Measurements from ENCODE around the gene RNF20.
"Not testable (repeated sequence)": the region's sequence is repeated elsewhere in the genome, so short reads cannot be mapped to it uniquely, and the experiment has no call there.

Gene RNF20

DNA sequence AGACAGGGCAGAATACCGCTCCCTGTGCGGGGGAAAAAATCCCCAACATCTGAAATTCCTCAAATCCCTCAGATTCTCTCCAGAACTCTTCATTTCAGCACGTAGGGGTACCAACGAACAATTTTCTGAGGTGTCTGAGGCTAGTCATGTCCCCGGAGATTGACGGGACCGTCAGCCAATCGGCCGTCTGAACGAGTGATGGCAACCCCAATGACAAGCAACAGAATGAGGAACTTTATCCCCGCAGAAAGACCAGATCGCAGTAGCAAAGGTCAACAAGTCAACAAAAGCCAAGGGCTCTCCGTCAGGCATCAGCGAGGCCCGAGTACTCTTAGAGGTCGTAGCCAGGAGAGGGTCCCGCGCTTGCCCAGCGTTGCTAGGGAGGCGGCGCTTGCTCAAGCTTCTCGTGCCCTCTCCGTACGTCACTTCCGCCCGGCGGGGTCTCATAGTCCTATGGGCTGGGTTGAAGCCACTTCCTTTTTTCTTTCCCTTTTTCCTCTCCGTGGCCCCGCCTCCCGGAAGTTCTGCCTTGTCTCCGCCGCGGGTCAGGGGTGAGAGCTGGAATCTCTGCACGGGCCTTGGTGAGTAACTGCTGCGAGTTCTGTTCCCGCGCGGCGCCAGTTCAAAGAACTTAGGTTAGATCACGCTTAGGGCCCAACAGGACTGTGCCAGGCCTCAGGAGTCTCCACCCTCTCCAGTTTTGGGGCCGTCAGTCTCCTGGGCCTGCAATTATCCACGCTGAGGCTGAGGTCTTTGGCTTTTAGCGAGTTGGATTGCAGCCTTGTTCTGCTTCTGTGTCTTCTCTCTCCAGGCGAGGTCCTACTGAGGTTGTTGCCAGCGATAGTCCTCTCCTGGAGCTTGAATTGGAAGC lies at the start of gene RNF20:
Gene RNF20, plus strand, starts transcription at position 520 of the 871 bp plus-strand sequence. CDS start 1,571 bp downstream, outside the sequence.
- DNase-seq (ENCODE audit: low spot score) = peak; percentile 87

DNA sequence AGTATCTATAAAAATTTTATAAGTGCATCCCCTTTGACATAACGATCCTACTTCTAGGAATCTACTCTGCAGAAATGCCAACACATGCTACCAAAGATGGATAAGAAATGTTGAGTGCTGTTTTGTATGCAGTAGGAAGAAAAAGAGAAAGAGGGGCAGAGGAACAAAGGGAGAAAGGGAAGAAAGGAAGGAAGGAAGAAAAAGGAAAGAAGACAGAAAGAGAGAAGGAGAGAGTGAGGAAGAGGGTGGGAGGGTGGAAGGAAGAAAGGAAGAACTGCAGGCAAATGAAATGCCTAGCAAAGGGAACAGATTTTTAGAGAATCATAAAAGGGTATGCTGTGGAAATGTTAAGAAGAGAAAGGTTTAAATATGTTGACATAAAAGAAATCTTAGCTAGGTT lies 49.6 kb upstream of the RNF20 start:
- no peak for DNase-seq (ENCODE audit: low spot score)

- DNase-seq (ENCODE audit: low spot score) = peak; percentile 45
Observed at GRCh38 chr9:101485924-101486692, 47.5 kb upstream of the RNF20 start.

DNA sequence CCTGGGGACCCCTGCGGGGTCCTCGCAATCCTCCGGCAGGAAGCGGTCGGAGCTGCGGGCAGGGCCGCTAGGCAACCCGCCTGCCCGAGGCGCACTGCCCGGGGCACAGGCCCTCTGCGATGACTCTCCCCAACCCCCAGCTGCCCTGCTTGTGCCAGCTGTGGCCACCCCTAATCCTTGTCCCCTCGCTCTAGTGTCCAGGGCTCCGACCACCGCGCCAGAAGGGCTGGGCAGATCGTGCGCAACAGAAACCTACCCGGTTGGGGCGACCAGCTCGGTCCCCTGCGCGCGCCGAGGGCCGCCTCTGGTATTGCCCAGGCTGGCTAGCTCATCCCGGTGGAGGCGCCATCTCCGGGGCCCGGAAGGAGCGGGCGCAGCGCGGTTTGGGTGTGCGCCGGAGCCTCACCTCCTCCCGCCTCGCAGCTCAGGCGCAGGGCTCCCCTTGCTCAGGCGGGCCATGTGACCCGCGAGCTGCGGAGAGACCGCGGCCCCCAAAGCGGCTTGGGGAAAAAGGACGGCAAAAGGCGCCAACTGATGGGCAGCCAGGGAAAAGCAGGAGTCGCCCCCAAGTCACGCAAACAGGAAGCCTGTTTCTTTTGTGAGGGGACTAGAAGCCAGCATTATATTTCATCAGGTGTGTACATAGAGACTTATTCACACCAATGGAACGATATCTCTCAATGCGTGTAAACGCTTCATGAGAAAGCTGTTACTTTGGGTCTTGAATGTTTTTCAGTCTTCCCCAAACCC lies 46.8 kb upstream of the RNF20 start:
- peak; percentile 51 for DNase-seq (ENCODE audit: low spot score)

GRCh38 chr9:101487443-101487840 lies 46.2 kb upstream of the RNF20 start:
- DNase-seq (ENCODE audit: low spot score) = peak; percentile 14

DNA sequence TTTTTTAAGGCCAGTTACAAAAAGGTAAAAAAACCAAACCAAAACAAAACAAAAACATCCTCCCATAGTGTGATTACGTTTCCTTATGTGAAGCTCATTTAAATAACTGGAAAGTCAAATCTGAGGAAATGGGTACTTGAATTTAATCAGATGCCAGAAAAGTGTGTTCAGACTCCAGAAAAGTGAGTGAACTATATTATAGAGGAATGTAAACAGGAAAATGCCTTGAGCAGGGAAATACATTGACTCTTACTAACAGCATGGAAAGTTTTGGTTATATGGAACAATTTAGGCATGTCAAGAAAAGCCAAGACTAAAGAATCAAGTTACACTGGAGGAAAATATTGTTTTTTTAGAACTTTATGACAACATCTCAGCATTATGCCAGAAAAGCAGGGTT lies 37.8 kb upstream of the RNF20 start:
- no peak for DNase-seq (ENCODE audit: low spot score)

- no peak for DNase-seq (ENCODE audit: low spot score)
Observed at GRCh38 chr9:101498323-101498722, 35.3 kb upstream of the RNF20 start.

DNA sequence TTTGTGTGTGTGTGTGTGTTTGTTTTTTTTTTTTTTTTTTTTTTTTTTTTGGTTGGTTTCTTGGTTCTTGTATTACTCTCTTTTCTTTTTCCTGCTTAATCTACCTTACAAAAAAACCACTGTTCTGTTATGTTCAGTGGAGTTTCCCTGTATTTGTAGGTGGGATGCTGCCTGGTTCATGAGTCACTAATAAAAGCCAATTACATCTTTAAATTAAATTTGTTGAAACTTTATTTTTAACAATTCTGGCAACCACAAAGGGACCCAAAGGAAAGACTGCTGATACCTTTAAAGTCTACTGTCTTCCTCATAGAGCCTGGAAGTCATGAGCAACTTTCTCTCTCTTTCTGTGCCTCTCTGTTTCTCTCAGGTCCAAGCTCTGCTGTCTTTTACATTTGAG lies 29.5 kb upstream of the RNF20 start:
- DNase-seq (ENCODE audit: low spot score) = no peak

DNA sequence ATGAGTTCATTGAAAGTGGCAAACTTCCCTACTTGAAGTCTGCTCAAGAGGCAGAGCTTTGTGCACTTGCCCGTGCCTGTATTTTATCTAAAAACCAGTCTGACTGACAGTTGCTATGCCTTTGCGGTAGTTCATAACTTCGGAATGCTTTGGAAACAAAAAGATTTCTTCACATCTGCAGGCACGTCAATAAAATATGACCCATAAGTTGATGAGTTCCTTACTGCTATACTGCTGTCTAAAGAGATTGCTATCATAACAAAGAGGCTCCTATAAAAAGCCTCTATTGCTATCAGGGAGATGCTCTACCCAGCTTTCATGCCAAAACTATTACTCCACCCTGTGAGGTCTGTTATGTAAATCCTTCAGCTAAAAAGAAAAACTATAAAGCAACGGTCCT lies 25.4 kb upstream of the RNF20 start:
- no peak for DNase-seq (ENCODE audit: low spot score)

DNA sequence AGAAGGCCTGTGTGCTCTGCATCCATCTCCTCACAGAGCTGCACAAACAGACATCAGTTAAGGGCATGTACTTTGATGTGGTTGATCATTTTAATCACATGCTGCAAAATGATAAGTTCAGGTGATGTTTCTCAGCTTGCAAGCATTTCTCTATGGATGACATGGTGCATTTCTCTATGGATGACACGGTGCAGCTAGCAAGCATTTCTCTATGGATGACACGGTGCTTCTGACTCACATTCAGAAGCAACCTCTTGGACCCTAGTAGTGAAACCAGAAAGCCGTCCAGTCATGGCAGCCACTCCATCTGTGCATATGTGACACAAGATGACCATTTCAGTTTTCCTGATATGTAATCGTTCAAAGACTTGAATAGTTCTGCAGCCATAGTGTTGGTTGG lies 24.1 kb upstream of the RNF20 start:
- DNase-seq (ENCODE audit: low spot score) = no peak

- DNase-seq (ENCODE audit: low spot score) = no peak
Observed at GRCh38 chr9:101510459-101510858, 23.2 kb upstream of the RNF20 start.

GRCh38 chr9:101511009-101511408 lies 22.6 kb upstream of the RNF20 start:
- DNase-seq (ENCODE audit: low spot score) = no peak

- no peak for DNase-seq (ENCODE audit: low spot score)
Observed at GRCh38 chr9:101512116-101512515, 21.5 kb upstream of the RNF20 start.

DNA sequence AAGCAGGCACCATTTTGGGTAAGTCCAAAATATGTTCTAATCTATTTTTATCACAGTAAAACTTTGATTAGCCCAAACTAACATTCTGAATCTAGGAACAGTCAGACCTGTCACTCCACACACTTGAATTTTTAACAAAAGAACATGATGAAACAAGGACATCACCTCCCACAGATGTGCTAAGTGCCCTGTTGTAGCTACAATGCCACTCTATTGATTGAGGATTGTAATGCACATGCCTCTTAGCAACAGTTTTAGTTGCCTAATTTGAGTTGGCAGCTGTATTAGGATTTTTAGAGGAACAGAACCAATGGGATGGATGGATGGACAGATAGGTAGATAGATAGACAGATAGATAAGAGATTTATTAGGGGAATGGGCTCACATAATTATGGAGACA lies 20.3 kb upstream of the RNF20 start:
- no peak for DNase-seq (ENCODE audit: low spot score)

DNA sequence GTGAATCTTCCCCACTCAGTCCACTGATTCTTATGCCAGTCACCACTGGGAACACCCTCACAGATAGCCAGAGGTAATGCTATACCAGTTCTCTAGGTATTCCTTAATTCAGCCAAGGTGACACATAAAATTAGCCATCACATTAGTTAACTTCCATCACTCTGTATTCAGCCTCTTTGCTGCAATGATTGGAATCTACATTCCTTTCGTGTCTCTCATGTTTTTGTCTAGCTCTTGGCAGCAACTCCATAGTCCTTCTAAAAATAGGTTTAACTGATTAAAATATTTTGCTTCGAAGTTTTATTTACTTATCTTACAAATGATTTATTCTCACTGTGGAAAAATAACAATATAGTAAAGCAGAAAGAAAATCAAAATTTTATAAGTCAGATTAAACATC lies 19.6 kb upstream of the RNF20 start:
- DNase-seq (ENCODE audit: low spot score) = no peak

DNA sequence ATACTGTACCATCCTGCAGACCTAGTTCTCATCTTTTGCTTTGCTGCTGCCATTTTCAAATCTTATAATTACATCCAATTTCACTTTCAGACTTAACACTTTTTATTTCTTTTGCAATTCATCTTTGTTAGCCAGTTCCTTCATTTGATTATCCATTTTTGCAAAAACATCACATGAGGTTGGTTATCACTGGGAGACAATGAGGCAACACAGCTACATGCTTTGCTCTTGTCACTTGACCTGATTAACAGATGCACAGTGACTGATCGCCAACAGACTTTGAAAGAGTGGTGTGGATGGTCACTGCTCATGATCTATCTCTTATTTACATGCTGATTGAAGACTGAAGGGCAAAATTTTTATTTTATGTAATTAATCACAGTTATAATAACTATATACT lies 17.0 kb upstream of the RNF20 start:
- no peak for DNase-seq (ENCODE audit: low spot score)

DNA sequence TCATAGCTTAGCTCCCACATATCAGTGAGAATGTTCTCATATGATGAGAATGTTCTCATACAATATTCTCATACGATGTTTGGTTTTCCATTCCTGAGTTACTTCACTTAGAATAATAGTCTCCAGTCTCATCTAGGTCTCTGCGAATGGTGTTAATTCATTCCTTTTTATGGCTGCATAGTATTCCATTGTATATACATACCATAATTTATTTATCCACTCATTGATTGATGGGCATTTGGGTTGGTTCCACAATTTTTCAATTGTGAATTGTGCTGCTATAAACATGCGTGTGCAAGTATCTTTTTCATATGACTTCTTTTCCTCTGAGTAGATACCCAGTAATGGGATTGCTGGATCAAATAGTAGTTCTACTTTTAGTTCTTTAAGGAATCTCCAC lies 15.2 kb upstream of the RNF20 start:
- DNase-seq (ENCODE audit: low spot score) = not testable (repeated sequence)

- DNase-seq (ENCODE audit: low spot score) = no peak
Observed at GRCh38 chr9:101524371-101524770, 9.3 kb upstream of the RNF20 start.

DNA sequence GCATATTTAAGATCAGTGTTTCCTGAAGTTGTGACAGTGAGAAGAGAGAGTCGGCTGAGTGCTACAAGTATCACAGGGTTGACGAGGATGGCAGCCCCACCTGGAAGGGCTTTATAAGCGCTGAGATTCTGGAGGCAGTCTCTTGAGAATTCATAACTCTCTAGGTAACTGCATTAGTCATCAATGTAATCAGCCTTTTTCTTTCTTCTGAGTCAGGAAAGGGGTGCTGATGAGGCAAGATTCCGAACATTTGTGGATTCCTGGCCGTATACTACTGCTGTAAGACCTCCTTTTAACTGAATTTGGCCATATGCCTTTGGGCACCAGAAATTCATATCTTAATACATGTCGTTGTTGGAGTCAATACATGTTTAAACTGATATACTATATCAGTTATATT lies 6.6 kb upstream of the RNF20 start:
- no peak for DNase-seq (ENCODE audit: low spot score)

- DNase-seq (ENCODE audit: low spot score) = no peak
Observed at GRCh38 chr9:101528015-101528414, 5.6 kb upstream of the RNF20 start.

DNA sequence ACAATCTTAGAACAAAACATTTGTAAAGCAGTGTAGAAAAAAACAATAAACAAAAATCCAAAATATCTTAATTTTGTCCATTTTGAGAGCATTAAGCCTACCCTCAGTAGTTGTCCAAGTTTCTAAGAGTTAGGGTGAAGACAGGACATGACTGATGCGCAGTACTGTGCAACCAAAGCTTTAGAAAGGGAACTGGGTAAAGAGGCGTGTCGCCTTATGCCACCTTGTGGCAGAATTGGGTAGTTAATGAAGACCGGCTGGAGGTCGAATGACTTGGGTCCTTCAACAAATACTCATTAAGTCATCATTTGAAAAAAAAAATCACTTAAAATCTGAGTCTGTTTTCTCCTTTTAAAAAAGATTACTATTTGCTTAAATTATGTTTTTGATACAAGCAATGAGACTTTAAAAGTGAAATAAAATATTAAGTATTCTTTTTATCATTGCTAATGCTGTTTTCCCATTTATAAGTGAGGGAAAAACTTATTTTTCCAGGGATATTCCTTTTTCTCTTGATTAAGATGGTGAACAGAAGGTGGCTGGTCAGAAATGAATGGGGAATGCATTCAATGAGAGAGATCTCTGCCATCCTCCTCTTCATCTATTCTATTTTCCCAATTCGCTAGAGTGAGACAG lies 3.5 kb upstream of the RNF20 start:
- DNase-seq (ENCODE audit: low spot score) = peak; percentile 45

GRCh38 chr9:101536351-101536750 lies 2.7 kb downstream of the RNF20 start:
- DNase-seq (ENCODE audit: low spot score) = no peak

All from HuH-7 (cell line).